ENCODE data around the gene ANKRD34C. TPM values are rescaled to one million over a fixed set of nuclear protein-coding genes. Genes with fewer than 3 reads are reported as not detected.
A peak's percentile ranks its signal among the peaks of the same experiment; 100 is the strongest.
"Not testable (repeated sequence)": the region's sequence is repeated elsewhere in the genome, so short reads cannot be mapped to it uniquely, and the experiment has no call there.

Gene ANKRD34C
- total RNA-seq, 1 experiment from 2014 or later, result not detected

- peak; percentile 83 for DNase-seq (ENCODE audit: low read depth)
Measured at GRCh38 chr15:79310985-79311900, 28.7 kb downstream of the ANKRD34C start, which contains the start of gene TMED3. Gene TMED3 (plus strand): TSS chr15:79311112. CDS start chr15:79311250, 138 bp downstream.

DNA sequence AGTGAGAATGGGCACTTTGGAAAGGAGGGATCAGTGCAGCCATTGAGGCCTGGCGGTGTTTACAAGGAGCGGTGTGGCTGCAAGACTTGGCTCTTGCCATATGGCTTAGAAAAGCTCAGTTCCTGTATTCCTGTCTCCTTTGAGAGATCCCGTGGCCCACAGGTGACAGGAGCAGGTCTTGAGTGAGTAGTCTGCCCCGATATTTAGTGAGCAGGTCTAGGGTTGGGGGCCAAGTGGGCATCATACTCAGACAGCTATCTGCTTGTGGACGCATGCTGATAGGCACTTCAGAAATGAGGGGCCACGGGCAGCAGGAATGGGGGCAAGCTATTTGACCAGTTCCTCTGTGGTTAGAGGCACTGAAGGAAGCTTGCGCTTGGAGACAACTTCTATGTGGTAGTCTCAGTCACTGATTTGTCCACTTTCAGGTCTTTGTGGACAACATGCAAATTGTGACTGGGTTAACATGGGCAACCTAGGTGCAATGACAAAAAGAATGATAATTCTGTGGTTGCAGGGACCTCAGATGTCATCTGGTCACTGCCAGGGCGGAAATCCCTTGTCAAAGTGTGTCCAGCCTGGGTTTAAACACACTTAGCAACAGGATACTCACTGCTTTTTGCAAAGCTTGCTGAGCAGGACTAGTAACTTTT is 29.5 kb downstream of the ANKRD34C start:
- no peak for DNase-seq (ENCODE audit: low read depth)

DNA sequence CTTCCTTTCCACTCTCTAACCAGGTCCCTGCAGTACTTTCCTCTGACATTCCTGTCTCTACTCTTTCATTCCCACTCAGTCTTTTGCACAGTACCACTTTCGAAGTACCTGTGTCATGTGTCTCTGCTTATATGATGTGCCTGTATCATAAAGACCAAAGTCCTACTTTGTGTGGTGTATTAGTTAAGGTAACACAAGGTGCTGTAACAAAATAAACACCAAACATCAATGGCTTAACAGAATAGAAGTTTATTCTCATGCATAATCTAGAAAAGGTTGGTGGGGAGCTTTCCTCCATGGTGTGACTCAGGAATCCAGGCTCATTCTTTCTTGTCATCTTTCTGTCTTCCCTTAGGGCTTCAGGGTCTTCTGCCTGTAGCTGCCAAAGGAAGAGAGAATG is 31.7 kb downstream of the ANKRD34C start:
- no peak for DNase-seq (ENCODE audit: low read depth)

DNA sequence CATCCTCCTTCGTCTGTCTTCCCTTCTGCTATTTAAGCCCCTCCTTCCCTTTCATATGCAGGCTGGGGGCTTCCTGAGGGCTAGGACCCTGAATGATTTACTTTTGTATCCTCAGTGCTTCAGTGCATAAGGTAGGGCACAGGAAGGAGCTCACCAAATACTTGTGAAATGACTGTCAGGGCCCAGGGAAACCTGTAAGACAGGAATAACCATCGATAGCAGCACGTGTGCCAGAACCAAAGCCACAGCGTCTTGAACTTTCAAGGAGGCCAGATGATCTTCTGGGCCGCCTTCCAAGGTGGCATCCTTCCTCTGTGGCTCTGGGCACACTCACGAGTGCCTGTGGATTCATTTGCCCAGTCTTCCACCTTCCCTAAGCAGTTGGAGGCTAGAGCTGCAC is 32.3 kb downstream of the ANKRD34C start:
- no peak for DNase-seq (ENCODE audit: low read depth)

DNA sequence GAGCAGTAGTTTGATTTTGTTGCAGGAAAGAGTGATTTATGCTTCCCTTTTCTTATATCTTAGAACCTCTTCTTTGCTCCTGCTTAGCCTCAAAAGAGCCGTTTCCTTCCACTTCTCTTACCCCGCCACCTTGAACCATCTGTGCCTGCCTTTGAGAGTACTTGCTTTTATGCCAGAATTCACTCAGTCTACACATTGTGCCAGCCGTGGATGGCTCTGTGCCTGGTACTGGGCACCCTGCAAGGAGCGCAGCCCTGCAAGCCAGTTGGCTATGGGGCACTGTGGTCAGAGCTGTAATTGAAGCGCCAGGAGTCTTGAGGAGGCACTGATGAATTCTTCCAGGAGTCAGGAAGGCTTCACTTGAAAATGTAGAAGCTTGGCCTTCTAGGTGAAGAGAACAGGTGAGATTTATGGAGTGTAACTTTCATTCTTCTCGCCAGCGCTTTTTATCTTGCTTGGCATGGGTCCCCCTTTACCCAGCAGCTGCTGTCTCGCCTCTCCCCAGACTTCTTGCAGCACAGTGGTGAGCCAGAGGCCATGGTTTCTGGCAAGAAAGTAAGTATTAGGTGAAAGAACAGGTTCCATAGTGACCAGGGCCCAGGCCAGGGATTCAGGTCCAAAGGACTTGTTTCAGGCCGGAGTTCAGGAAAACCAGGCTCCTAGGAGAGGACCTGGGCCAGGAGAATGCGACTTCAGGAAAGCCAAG is 33.3 kb downstream of the ANKRD34C start:
- DNase-seq (ENCODE audit: low read depth), result no peak

DNA sequence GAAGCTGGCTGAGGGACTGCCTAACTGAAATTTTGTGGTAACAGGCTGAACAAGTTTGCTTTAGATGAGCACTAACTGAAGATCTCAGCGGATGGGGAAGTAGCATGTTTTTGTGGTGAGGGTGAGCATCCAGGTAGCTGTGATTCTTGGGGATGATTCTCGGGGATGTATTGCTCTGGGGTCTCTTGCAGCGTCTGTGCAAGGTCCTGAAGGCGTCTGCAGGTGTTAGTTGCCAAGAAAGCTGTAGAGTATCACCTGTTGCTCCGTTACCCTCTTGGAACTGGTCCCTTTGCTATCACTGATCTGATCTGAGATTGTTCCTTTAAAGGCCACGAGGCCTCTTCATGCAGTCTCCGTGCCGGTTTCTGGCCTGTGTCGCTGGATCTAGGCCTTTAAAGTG is 34.3 kb downstream of the ANKRD34C start:
- DNase-seq (ENCODE audit: low read depth), result no peak

GRCh38 chr15:79319973-79320372 is 37.5 kb downstream of the ANKRD34C start:
- DNase-seq (ENCODE audit: low read depth), result not testable (repeated sequence)

DNA sequence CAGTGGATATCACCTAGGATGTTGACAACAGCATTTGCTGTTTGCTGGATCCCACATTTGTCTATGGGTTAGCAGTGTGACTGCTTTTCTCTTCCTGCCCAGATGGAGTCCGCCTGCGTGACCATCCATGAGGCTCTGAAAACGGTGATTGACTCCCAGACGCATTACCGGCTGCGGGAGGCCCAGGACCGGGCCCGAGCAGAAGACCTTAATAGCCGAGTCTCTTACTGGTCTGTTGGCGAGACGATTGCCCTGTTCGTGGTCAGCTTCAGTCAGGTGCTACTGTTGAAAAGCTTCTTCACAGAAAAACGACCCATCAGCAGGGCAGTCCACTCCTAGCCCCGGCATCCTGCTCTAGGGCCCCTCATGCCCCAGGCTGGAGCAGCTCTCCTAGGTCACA is 39.4 kb downstream of the ANKRD34C start:
- DNase-seq (ENCODE audit: low read depth), result no peak

DNA sequence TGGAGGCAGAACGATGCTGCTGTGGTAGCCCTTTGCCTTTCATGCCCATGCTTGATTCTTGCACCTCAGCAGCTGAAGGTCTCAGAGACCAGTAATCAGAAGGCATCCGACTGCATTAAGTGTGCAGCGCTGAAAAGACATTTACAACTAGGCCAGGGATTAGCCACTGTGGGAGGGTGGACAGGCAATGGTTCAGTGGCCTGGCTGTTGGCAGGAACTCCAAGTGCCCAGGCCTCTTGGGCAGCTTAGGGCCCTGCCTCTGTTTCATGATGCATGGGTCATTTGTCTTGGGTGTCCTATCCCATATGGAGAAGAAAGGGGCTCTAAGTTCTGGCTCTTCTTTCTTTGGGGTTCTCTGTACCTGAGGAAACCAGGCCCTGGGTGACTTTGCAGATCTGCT is 39.8 kb downstream of the ANKRD34C start:
- no peak for DNase-seq (ENCODE audit: low read depth)

DNA sequence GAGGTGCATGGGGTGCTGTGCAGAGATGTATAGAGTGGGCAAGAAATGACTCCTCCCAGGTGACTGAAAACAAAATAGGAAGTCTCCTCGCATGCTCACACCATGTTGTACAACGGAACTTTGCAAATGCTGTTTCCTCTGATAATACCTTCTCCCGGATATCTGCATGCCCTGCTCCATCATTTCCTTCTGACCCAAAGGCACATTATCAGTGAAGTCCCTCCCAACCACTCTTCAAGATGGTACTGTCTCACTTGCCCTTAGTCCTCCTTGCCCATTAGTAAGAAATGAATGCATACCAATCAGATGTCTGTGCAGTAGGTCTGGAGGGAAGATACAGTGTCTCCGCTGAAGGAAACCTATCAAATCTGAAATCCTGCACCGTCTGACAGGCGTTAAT is 40.4 kb downstream of the ANKRD34C start:
- no peak for DNase-seq (ENCODE audit: low read depth)

DNA sequence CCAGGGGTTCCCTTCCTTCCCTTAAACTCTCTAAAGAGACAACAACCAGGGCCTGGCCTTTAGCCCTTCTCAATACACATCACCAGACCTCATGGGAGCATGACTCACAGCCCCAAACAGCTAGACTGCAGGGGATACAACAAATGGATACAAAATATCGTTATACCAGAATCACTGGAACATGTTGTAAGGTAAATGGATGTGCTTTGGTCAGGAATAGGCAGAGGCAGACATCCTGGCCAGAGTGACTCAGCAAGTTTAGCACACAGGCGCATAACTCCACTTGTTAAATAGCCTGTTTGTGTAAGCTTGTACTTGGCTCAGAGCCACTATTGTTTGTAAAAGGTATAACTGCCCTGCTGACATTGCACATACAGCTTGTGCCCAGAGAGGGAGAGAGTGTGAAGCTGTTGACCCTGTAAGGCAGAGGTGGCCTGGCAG is 46.7 kb downstream of the ANKRD34C start:
- DNase-seq (ENCODE audit: low read depth), result peak; percentile 75

Other genes starting within 250 kb of the ANKRD34C start
- 0.32 and 0.94 TPM in 2 replicates for gene RASGRF1, start 191.9 kb upstream of the ANKRD34C start, total RNA-seq (2014; rRNA removed; shearing (Covaris generic))
- gene TMED3, start 28.4 kb downstream of the ANKRD34C start, total RNA-seq (2014; rRNA removed; shearing (Covaris generic)), result 184 and 192 TPM in 2 replicates
- 0.84 and 2.5 TPM in 2 replicates for gene MINAR1, start 149.6 kb downstream of the ANKRD34C start, total RNA-seq (2014; rRNA removed; shearing (Covaris generic))

Data from M059J (cell line).